NCI-H2171 (cell line): ENCODE data around the gene SORL1.

Experiments used
- DNase-seq: peaks from one replicate; lab custom pipeline; 2025; lab: John Stamatoyannopoulos, UW

SORL1 gene

GRCh38 chr11:121661880-121662486 is 209.9 kb downstream of the SORL1 start:
- DNase-seq = no peak

GRCh38 chr11:121664144-121664543 is 212.0 kb downstream of the SORL1 start:
- DNase-seq = no peak

- DNase-seq = no peak
Observed at GRCh38 chr11:121665206-121665838, 213.2 kb downstream of the SORL1 start.

GRCh38 chr11:121667836-121668235 is 215.7 kb downstream of the SORL1 start:
- DNase-seq = no peak

- no peak for DNase-seq
Observed at GRCh38 chr11:121669422-121669821, 217.3 kb downstream of the SORL1 start.

GRCh38 chr11:121670266-121670665 is 218.2 kb downstream of the SORL1 start:
- DNase-seq = no peak

GRCh38 chr11:121670805-121671282 is 218.7 kb downstream of the SORL1 start:
- DNase-seq = no peak

GRCh38 chr11:121671283-121672168 is 219.4 kb downstream of the SORL1 start:
- DNase-seq = no peak

GRCh38 chr11:121672630-121673487 is 220.7 kb downstream of the SORL1 start:
- DNase-seq = no peak

- no peak for DNase-seq
Observed at GRCh38 chr11:121681550-121682268, 229.6 kb downstream of the SORL1 start.
